ENCODE measurements around the gene TAB2.
A peak's percentile ranks its signal among the peaks of the same experiment; 100 is the strongest.

Gene TAB2

GRCh38 chr6:149448821-149449453 is 131.4 kb downstream of the TAB2 start:
- in situ Hi-C loops (cut with HindIII; ENCODE audit: low sequenced_read_pairs) = loop anchor here (25.0 kb wide), 1 partner anchor 362 kb away; no protein-coding TSS in a partner anchor
- TF ChIP-seq CTCF (IDR thresholded peaks at IDR 0.05; ENCODE audit: low read depth, low read length) = no peak

GRCh38 chr6:149449831-149450678 is 132.5 kb downstream of the TAB2 start:
- no peak overlapping the region for H3K4me3 ChIP-seq (ENCODE audit: low read depth, low read length)
- in situ Hi-C loops (cut with HindIII; ENCODE audit: low sequenced_read_pairs) = loop anchor here (25.0 kb wide), 1 partner anchor 363 kb away; no protein-coding TSS in a partner anchor
- TF ChIP-seq CTCF (IDR thresholded peaks at IDR 0.05; ENCODE audit: low read depth, low read length) = no peak
- DNase-seq (ENCODE audit: low read depth, low spot score) = no peak

More at GRCh38 chr6:149448821-149449453, 131.4 kb downstream of the TAB2 start:
- no peak overlapping the region for H3K4me3 ChIP-seq (ENCODE audit: low read depth, low read length)
- DNase-seq (ENCODE audit: low read depth, low spot score) = no peak

GRCh38 chr6:149450679-149451375 is 133.3 kb downstream of the TAB2 start:
- no peak for DNase-seq (ENCODE audit: low read depth, low spot score)
- H3K4me3 ChIP-seq (ENCODE audit: low read depth, low read length) = peak overlapping the region; percentile 13
- TF ChIP-seq CTCF (IDR thresholded peaks at IDR 0.05; ENCODE audit: low read depth, low read length) = no peak
- in situ Hi-C loops (cut with HindIII; ENCODE audit: low sequenced_read_pairs) = no loop called here

- TF ChIP-seq CTCF (IDR thresholded peaks at IDR 0.05; ENCODE audit: low read depth, low read length) = no peak
- in situ Hi-C loops (cut with HindIII; ENCODE audit: low sequenced_read_pairs) = no loop called here
- DNase-seq (ENCODE audit: low read depth, low spot score) = no peak
- H3K4me3 ChIP-seq (ENCODE audit: low read depth, low read length) = no peak overlapping the region
These were observed 134.0 kb downstream of the TAB2 start for GRCh38 chr6:149451376-149452036.

GRCh38 chr6:149452037-149452939 is 134.8 kb downstream of the TAB2 start:
- DNase-seq (ENCODE audit: low read depth, low spot score) = no peak
- in situ Hi-C loops (cut with HindIII; ENCODE audit: low sequenced_read_pairs) = no loop called here
- no peak overlapping the region for H3K4me3 ChIP-seq (ENCODE audit: low read depth, low read length)
- TF ChIP-seq CTCF (IDR thresholded peaks at IDR 0.05; ENCODE audit: low read depth, low read length) = no peak

All from astrocyte of the spinal cord (primary cell).